Gastrocnemius medialis (tissue), 4 donors: ENCODE results near the gene GNMT. TPM values are rescaled to one million over a fixed set of nuclear protein-coding genes. Genes with fewer than 3 reads are reported as not detected.

Source experiments
- ATAC-seq, 2 donors: fragments of 150-250 bp; one replicate each; pipeline ENCODE4 v1.9.1; 2016
- DNase-seq, 2 donors: peaks; one replicate each; pipeline ENCODE4 v3.0.0-alpha.2; 2019
- H3K27ac ChIP-seq, 4 donors: fragments of 200-600 bp; sonication (generic); 1 replicate in 1 of 4; 2 replicates in 3 of 4; pipeline ENCODE4 v1.5.1; 2016 to 2018; ENCODE audit warnings: mild to moderate bottlenecking in 2 of 4, moderate library complexity in 1 of 4
- H3K27me3 ChIP-seq, 3 donors: fragments of 200-600 bp; sonication (generic) in 2 of 3; 1 replicate in 1 of 3; 2 replicates in 2 of 3; pipeline versions ENCODE4 v1.5.1 to v1.6.0; 2016 to 2019; ENCODE audit warnings: mild to moderate bottlenecking in 1 of 3, moderate library complexity in 1 of 3
- H3K36me3 ChIP-seq, 2 donors: fragments of 200-600 bp; sonication (generic) in 1 of 2; one replicate each; pipeline ENCODE4 v1.5.1; 2017 to 2018
- H3K4me1 ChIP-seq, 2 donors: fragments of 200-600 bp; sonication (generic) in 1 of 2; one replicate each; pipeline ENCODE4 v1.5.1; 2016 to 2017; ENCODE audit warnings: mild to moderate bottlenecking in 2 of 2
- H3K4me3 ChIP-seq, 4 donors: fragments of 200-600 bp; sonication (generic) in 3 of 4; 1 replicate in 1 of 4; 2 replicates in 3 of 4; pipeline ENCODE4 v1.5.1; 2016 to 2019; ENCODE audit warnings: mild to moderate bottlenecking in 2 of 4
- H3K9me3 ChIP-seq, 3 donors: fragments of 200-600 bp; sonication (generic) in 2 of 3; 1 replicate in 1 of 3; 2 replicates in 2 of 3; pipeline ENCODE4 v1.5.1; 2016 to 2019
- CTCF ChIP-seq, 5 experiments: fragments of 450-650 bp in 3 of 5; fragments of 200-600 bp in 2 of 5; sonication (generic) in 2 of 5; IDR thresholded peaks in 4 of 5; conservative IDR thresholded peaks in 1 of 5; 1 replicate in 4 of 5; 2 replicates in 1 of 5; pipeline ENCODE4 v1.5.1; 2016 to 2019; ENCODE audit warnings: antibody characterized with exemption in 5 of 5, mild to moderate bottlenecking in 3 of 5, moderate library complexity in 3 of 5
- POLR2A ChIP-seq, 2 donors: fragments of 450-650 bp; IDR thresholded peaks; one replicate each; pipeline ENCODE4 v1.6.1; 2017; ENCODE audit warnings: antibody characterized with exemption in 2 of 2, mild to moderate bottlenecking in 2 of 2, moderate library complexity in 2 of 2
- in situ Hi-C, 4 donors: fragments of 200-750 bp; cut with MboI; loops; one replicate each; pipeline versions ENCODE4 v1.15.0 to v1.8.0; 2017; ENCODE audit warnings: low sequenced_read_pairs in 4 of 4
- intact Hi-C: fragments of 100-400 bp; cut with DNase I; formaldehyde crosslinking; loops from one replicate; pipeline ENCODE4 v1.15.1; 2023; ENCODE audit warnings: low total_unique reads
- total RNA-seq, 4 donors: library from RNA; depleted of rRNA; stranded (reverse); fragments of >200 nt; gene quantifications; one replicate each; pipeline versions ENCODE4 v1.1.0 to v1.2.3, GENCODE V29; 2016

GNMT gene
- total RNA-seq, 4 donors from 2014 or later = 0.42 to 1.1 (median 0.61) TPM; not detected in 1

DNA sequence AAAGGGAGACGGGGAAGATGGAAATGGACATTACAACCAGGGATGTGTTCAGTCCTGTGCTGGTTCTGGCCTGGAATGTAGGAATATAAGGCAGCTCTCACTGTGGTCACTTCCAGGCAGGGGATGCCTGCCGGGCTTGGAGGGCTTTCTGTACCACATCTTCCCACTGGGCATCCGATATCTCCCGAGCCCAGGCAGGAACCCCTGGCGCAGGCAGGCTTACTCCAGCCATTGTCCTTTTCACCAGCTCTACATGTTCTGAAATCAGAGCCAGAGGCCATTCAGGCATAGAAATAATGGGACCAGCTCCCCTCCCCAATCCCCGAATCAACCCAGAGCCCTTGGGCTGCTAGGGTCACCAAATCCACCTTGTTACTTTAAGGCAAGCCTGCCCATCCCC, 51.8 kb downstream of the GNMT start:
- no peak for ATAC-seq
- Histone ChIP-seq H3K4me1 (peaks cover 39 to 43% of the 10 kb centered on the region in 2 donors), H3K36me3 (peaks cover 0 to 53% of the 10 kb centered on the region in 2 donors), H3K27me3 (no peaks in the 10 kb centered on the region), H3K9me3 (no peaks in the 10 kb centered on the region), H3K27ac (peak overlapping the region in 1 of 4 donors; percentile 91), H3K4me3 (no peak overlapping the region)
- in situ Hi-C loops = loop anchor here in 1 of 4 donors (10.0 kb wide), 1 partner anchor 448 kb away; the partner anchor contains the start of gene UBR2
- no peak for TF ChIP-seq CTCF (IDR thresholded peaks at IDR 0.05 in 4 of 5, conservative IDR thresholded peaks at IDR 0.05 in 1 of 5)
- TF ChIP-seq POLR2A (IDR thresholded peaks at IDR 0.05) = no peak
- no peak for DNase-seq
- intact Hi-C loops = loop anchor here (2.0 to 10.0 kb wide), 4 partner anchors 28 to 1278 kb away; partner anchors contain the start of genes MRPS10, PPP2R5D and TFEB

GRCh38 chr6:43013097-43013842, 52.7 kb downstream of the GNMT start:
- ATAC-seq (peak in 1 of 2 donors; percentile 3), DNase-seq (no peak)
- TF ChIP-seq CTCF (IDR thresholded peaks at IDR 0.05 in 4 of 5, conservative IDR thresholded peaks at IDR 0.05 in 1 of 5) (no peak), POLR2A (IDR thresholded peaks at IDR 0.05) (no peak)
- in situ Hi-C loops = loop anchor here in 1 of 4 donors (10.0 kb wide), 1 partner anchor 448 kb away; the partner anchor contains the start of gene UBR2
- Histone ChIP-seq H3K27ac (peak overlapping the region; percentile 80 to 97 (median 93)), H3K36me3 (peaks cover 0 to 53% of the 10 kb centered on the region in 2 donors), H3K4me1 (peaks cover 48 to 52% of the 10 kb centered on the region in 2 donors), H3K27me3 (no peaks in the 10 kb centered on the region), H3K9me3 (no peaks in the 10 kb centered on the region), H3K4me3 (peak overlapping the region; percentile 77 to 90 (median 82))
- intact Hi-C loops = loop anchor here (2.0 to 10.0 kb wide), 4 partner anchors 28 to 1278 kb away; partner anchors contain the start of genes MRPS10, PPP2R5D and TFEB

Other genes with a start within 250 kb of the GNMT start
- 1 to 10 TPM in 2 of 4 donors, under 1 TPM in 2; 0.16 to 3.8 (median 1.8) TPM for gene PRPH2, start 238.2 kb upstream of the GNMT start, total RNA-seq
- 10 to 100 TPM; 33.2 to 61.8 (median 45.1) TPM for gene TBCC, start 214.7 kb upstream of the GNMT start, total RNA-seq
- gene BICRAL, start 178.7 kb upstream of the GNMT start, total RNA-seq = 10 to 100 TPM in 2 of 4 donors, 1 to 10 TPM in 2; 7.9 to 10.2 (median 9.7) TPM
- gene RPL7L1, start 81.1 kb upstream of the GNMT start, total RNA-seq = 10 to 100 TPM; 59.6 to 87.1 (median 65.2) TPM
- not detected for gene PTCRA, start 44.7 kb upstream of the GNMT start, total RNA-seq
- gene CNPY3, start 31.3 kb upstream of the GNMT start, total RNA-seq = 10 to 100 TPM in 2 of 4 donors, 1 to 10 TPM in 2; 7.1 to 13.5 (median 9.3) TPM
- gene PEX6, start 18.4 kb downstream of the GNMT start, total RNA-seq = 10 to 100 TPM in 2 of 4 donors, 1 to 10 TPM in 2; 7.4 to 45.1 (median 12.6) TPM
- gene PPP2R5D, start 23.8 kb downstream of the GNMT start, total RNA-seq = 10 to 100 TPM; 44.3 to 68.2 (median 52.6) TPM
- gene MEA1, start 53.2 kb downstream of the GNMT start, total RNA-seq = 10 to 100 TPM; 25.0 to 33.5 (median 25.9) TPM
- 100 to 1,000 TPM in 2 of 4 donors, 10 to 100 TPM in 2; 66.5 to 164 (median 119) TPM for gene KLHDC3, start 53.5 kb downstream of the GNMT start, total RNA-seq
- 10 to 100 TPM; 37.7 to 64.3 (median 51.0) TPM for gene RRP36, start 60.9 kb downstream of the GNMT start, total RNA-seq
- 10 to 100 TPM; 11.9 to 21.3 (median 15.4) TPM for gene CUL7, start 93.1 kb downstream of the GNMT start, total RNA-seq
- gene MRPL2, start 98.7 kb downstream of the GNMT start, total RNA-seq = 10 to 100 TPM; 34.1 to 64.9 (median 41.1) TPM
- 10 to 100 TPM; 12.2 to 19.3 (median 14.6) TPM for gene KLC4, start 98.9 kb downstream of the GNMT start, total RNA-seq
- gene PTK7, start 115.6 kb downstream of the GNMT start, total RNA-seq = under 1 TPM; 0.15 to 0.64 (median 0.24) TPM
- gene SRF, start 210.5 kb downstream of the GNMT start, total RNA-seq = 10 to 100 TPM; 35.2 to 54.7 (median 44.9) TPM
- gene CUL9, start 221.4 kb downstream of the GNMT start, total RNA-seq = 10 to 100 TPM in 1 of 4 donors, 1 to 10 TPM in 3; 5.3 to 20.1 (median 7.1) TPM